Measurements from ENCODE around the gene BBLN.

DNA sequence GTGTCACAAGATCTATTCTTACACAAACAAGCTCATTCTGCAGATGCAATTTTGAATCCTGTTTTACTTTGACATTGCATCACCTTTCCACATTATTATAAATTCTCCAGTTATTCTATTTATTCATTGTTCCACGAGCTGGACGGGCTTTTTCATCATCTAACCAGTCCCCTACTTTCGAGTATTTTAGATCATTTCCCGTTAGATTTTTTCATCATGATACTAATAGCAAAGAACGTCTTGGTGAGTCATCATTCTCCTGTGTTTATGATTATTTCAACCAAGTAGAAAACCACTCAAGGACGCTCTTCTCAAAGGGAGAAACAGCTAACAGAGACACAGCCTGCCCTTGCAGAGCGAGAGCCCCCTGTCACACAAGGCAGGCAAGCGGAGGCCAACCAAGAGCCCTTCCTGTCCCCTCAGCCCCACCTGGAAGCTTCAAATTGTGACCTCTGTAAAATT is 15.1 kb downstream of the BBLN start:
- TF ChIP-seq TARDBP (IDR thresholded peaks at IDR 0.05) (no peak), ELF4 (IDR thresholded peaks at IDR 0.05) (no peak), SUZ12 (IDR thresholded peaks at IDR 0.05) (no peak), SP1 (IDR thresholded peaks at IDR 0.05) (no peak)
